HepG2 (cell line): Measurements from ENCODE around the gene STK4. TPM values are rescaled to one million over a fixed set of nuclear protein-coding genes. Genes with fewer than 3 reads are reported as not detected.
A peak's percentile ranks its signal among the peaks of the same experiment; 100 is the strongest.

ENCODE experiments used
- ATAC-seq: fragments of 200-7000 bp; cut with Tn5 transposase; 3 replicates; pipeline ENCODE4 v1.9.1; 2020; ENCODE audit warnings: mild to moderate bottlenecking, moderate library complexity
- BruUV-seq: library from RNA; stranded (reverse); fragments of 400-500 nt; replicated peaks from 2 replicates; lab custom pipeline; 2021; lab: Mats Ljungman, UMichigan
- CTCF ChIA-PET: fragments of 300-600 bp; formaldehyde crosslinking; extraction: SDS; loops from one replicate; lab custom pipeline; 2021; ENCODE audit warnings: low total read pairs, inconsistent platforms, low intra/inter-chr PET ratio; lab: Yijun Ruan, JAX
- POLR2A ChIA-PET: fragments of 350-600 bp; sonication (Branson Sonifier 250); formaldehyde crosslinking; loops from one replicate; lab custom pipeline; 2020; ENCODE audit warnings: antibody characterized with exemption, inconsistent platforms; lab: Yijun Ruan, JAX
- DNase-seq: peaks from one replicate; pipeline ENCODE4 v3.0.0-alpha.2; 2015; ENCODE audit warnings: low spot score
- FAIRE-seq: peaks from 3 replicates; lab custom pipeline; 2011; peaks lifted over from hg19 to GRCh38; lab: Jason Lieb, UNC
- H2AFZ ChIP-seq: one replicate; pipeline ENCODE4 v1.6.1; 2011; ENCODE audit warnings: low read length, inconsistent platforms
- H3K27ac ChIP-seq: fragments of 300-600 bp; 3 replicates; pipeline ENCODE4 v1.8.0; 2011; ENCODE audit warnings: mixed run types, mild to moderate bottlenecking, mixed read lengths, low read length, inconsistent platforms; ENCODE audit not compliant: insufficient read depth; ENCODE audit errors: extremely low read length
- H3K27me3 ChIP-seq, 2 experiments: fragments of 200-600 bp in 1 of 2; 2 replicates in 1 of 2; 3 replicates in 1 of 2; pipeline versions ENCODE4 v1.6.0 to v1.8.0; 2011; ENCODE audit warnings: low read length in 2 of 2, mild to moderate bottlenecking in 2 of 2, moderate library complexity in 2 of 2, inconsistent platforms in 1 of 2; ENCODE audit not compliant: insufficient read depth in 2 of 2, control insufficient read depth in 1 of 2
- H3K36me3 ChIP-seq, 2 experiments: fragments of 200-600 bp in 1 of 2; replicated peaks in 1 of 2; 2 replicates in 1 of 2; 3 replicates in 1 of 2; pipeline versions ENCODE4 v1.5.1 to v1.8.0; 2011; ENCODE audit warnings: low read length in 2 of 2, inconsistent platforms in 1 of 2; ENCODE audit not compliant: insufficient read depth in 2 of 2, control insufficient read depth in 1 of 2
- H3K4me1 ChIP-seq: 2 replicates; pipeline ENCODE4 v1.5.1; 2012; ENCODE audit warnings: low read length, inconsistent platforms; ENCODE audit not compliant: insufficient read depth
- H3K4me2 ChIP-seq: 2 replicates; pipeline ENCODE4 v1.6.0; 2011; ENCODE audit warnings: low read depth, low read length, inconsistent platforms
- H3K4me3 ChIP-seq, 3 experiments: fragments of 200-600 bp in 1 of 3; sonication (generic), shearing (Covaris generic) in 1 of 3; replicated peaks in 1 of 3; 2 replicates each; pipeline ENCODE4 v1.5.1; 2011 to 2016; ENCODE audit warnings: low read length in 3 of 3, inconsistent platforms in 2 of 3, low read depth in 2 of 3, mild to moderate bottlenecking in 2 of 3, control low read depth in 1 of 3, mixed read lengths in 1 of 3; ENCODE audit not compliant: insufficient read depth in 1 of 3
- H3K79me2 ChIP-seq: one replicate; pipeline ENCODE4 v1.6.1; 2011; ENCODE audit warnings: low read length, inconsistent platforms; ENCODE audit not compliant: insufficient read depth
- H3K9ac ChIP-seq: 2 replicates; pipeline ENCODE4 v1.6.0; 2011; ENCODE audit warnings: mild to moderate bottlenecking, low read depth, low read length, inconsistent platforms; ENCODE audit not compliant: insufficient read depth
- H3K9me3 ChIP-seq: 2 replicates; pipeline ENCODE4 v1.5.1; 2012; ENCODE audit warnings: mild to moderate bottlenecking, low read length
- H4K20me1 ChIP-seq: 2 replicates; pipeline ENCODE4 v1.6.0; 2011; ENCODE audit warnings: inconsistent platforms, mild to moderate bottlenecking, low read length, moderate library complexity; ENCODE audit not compliant: insufficient read depth
- E2F1 ChIP-seq: sonication (generic); formaldehyde crosslinking; IDR thresholded peaks from 2 replicates; pipeline ENCODE4 v1.5.0; 2020; ENCODE audit warnings: missing genetic modification reagents
- FOSL1 ChIP-seq: sonication (generic); formaldehyde crosslinking; IDR thresholded peaks from 2 replicates; pipeline ENCODE4 v1.9.0; 2021; ENCODE audit warnings: missing genetic modification reagents, borderline replicate concordance
- IRF2 ChIP-seq: IDR thresholded peaks from 2 replicates; pipeline ENCODE4 v1.6.1; 2018; ENCODE audit warnings: missing genetic modification reagents, missing compliant biosample characterization
- NFE2L2 ChIP-seq: fragments of 150-350 bp; IDR thresholded peaks from 2 replicates; pipeline ENCODE4 v1.6.1; 2014; ENCODE audit warnings: low read length
- NFKBIZ ChIP-seq: IDR thresholded peaks from 2 replicates; pipeline ENCODE4 v1.6.1; 2018; ENCODE audit warnings: missing genetic modification reagents, missing compliant biosample characterization
- PPARG ChIP-seq: conservative IDR thresholded peaks from 2 replicates; pipeline ENCODE4 v1.6.1; 2016; ENCODE audit warnings: missing biosample characterization, missing genetic modification reagents
- RXRB ChIP-seq: IDR thresholded peaks from 2 replicates; pipeline ENCODE4 v1.6.1; 2016; ENCODE audit warnings: borderline replicate concordance, missing genetic modification reagents, missing compliant biosample characterization
- ZNF12 ChIP-seq: sonication (generic); formaldehyde crosslinking; IDR thresholded peaks from 2 replicates; pipeline ENCODE4 v1.5.0; 2020; ENCODE audit warnings: missing genetic modification reagents
- ZNF619 ChIP-seq: sonication (generic); formaldehyde crosslinking; IDR thresholded peaks from 2 replicates; pipeline ENCODE4 v1.4.0; 2020; ENCODE audit warnings: mild to moderate bottlenecking, missing genetic modification reagents
- WGBS: methylation state at CpG from one replicate; pipeline ENCODE4 v1.1.6; 2017; ENCODE audit warnings: low lambda C conversion rate; 5-methylcytosine and 5-hydroxymethylcytosine counted together
- in situ Hi-C: cut with HindIII; loops from 2 replicates; pipeline ENCODE4 v1.10.0; 2017; ENCODE audit warnings: low pct_unique_long_range_greater_than_20kb; ENCODE audit not compliant: extremely low pct_ligation_motif_present
- intact Hi-C: fragments of 100-400 bp; cut with micrococcal nuclease; formaldehyde crosslinking; loops from one replicate; pipeline ENCODE4 v1.10.0; 2022; ENCODE audit not compliant: unreplicated experiment
- polyA plus RNA-seq, 8 experiments: library from polyadenylated mRNA; depleted of rRNA in 3 of 8; stranded (reverse) in 7 of 8; unstranded in 1 of 8; fragments of >200 nt; fragmentation: Illumina TruSeq in 4 of 8; extraction: Trizol in 4 of 8; gene quantifications; 2 replicates each; pipeline versions ENCODE4 v1.2.1 to v1.2.3, GENCODE V29; 2011 to 2016; ENCODE audit warnings: low read depth in 4 of 8, missing spikeins in 1 of 8, mixed read lengths in 1 of 8; ENCODE audit not compliant: insufficient read depth in 1 of 8
- total RNA-seq, 5 experiments: library from RNA; depleted of rRNA; stranded (reverse); fragments of >200 nt; fragmentation: Illumina TruSeq; extraction: Trizol; gene quantifications; 2 replicates each; pipeline ENCODE4 v1.2.3, GENCODE V29; 2016; ENCODE audit warnings: low read depth in 1 of 5
- TF ChIP-seq, protein P1 (sequence below): sonication (generic); formaldehyde crosslinking; IDR thresholded peaks from 2 replicates; pipeline ENCODE4 v1.4.0; 2020; ENCODE audit warnings: missing genetic modification reagents
- TF ChIP-seq, protein P2 (sequence below): sonication (generic); formaldehyde crosslinking; IDR thresholded peaks from 2 replicates; pipeline ENCODE4 v1.4.0; 2020; ENCODE audit warnings: low read depth, missing genetic modification reagents

STK4 gene
- total and polyA plus RNA-seq, 2 of the 13 experiments (the other 11 are each of a cell fraction or from before 2014, with no cell fraction given): 25.6 to 38.3 TPM

DNA sequence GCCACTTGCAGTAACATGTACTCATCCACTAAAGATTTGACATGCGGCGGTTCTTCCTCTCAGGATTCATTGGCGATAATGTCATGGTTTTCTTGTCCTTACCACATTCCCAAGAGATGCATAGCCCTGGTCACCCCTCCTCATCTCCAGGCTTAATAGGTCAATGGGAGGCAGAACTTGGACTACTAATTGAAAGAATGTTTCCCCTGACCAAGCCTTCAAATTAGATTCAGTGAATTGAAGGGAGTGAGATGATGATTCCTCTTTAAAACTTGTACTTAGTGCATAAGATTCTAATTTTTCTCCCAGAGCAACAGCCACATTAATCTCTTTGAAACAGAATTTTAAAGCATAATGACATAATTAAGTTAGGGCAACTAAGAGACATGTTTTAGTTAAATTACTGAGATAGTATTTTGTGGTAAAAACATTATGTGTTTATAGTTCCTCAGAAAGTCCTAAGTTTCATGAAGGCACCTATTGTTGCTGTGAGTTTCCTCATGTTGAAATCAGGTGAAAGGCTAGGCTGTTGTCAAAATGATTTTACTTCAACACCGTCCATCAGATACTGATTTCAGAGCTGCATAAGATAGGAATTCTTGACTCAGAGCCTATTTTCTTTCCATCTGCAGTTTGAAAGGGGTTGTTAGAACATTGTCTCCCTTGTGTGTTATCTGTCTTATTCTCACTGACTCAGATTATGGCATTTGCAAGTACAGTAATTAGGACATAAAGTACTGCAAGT, 48.5 kb downstream of the STK4 start:
- Histone ChIP-seq H3K4me1 (peaks cover 9% of the 10 kb centered on the region; the same call in 1 of the 2 replicates), H3K9me3 (no peaks in the 10 kb centered on the region), H3K27ac (peak overlapping the region; percentile 4), H3K79me2 (no peaks in the 10 kb centered on the region), H3K4me3 (no peak overlapping the region), H2AFZ (no peak overlapping the region), H4K20me1 (no peaks in the 10 kb centered on the region), H3K36me3 (peaks cover 4 to 43% of the 10 kb centered on the region in 2 experiments; a peak in 4 of 5 replicates), H3K4me2 (no peak overlapping the region), H3K27me3 (no peaks in the 10 kb centered on the region), H3K9ac (no peak overlapping the region)
- TF ChIP-seq RXRB (0 out of 2 replicates have a peak, but pooled peaks have one; percentile 25), IRF2 (no peak), PPARG (CRISPR knock-in tag) (peak; percentile 60)
- intact Hi-C loops (loop anchor here (5.0 kb wide), 1 partner anchor 97 kb away; no protein-coding TSS in a partner anchor), in situ Hi-C loops (loop anchor here (10.0 kb wide), 1 partner anchor 280 kb away; no protein-coding TSS in a partner anchor)
- WGBS: 91% methylated on average over 4 of the region's 4 CpGs
- BruUV-seq: no TSS peak
- POLR2A ChIA-PET: no interaction called here
- FAIRE-seq (no peak), DNase-seq (no peak), ATAC-seq (no peak)
- CTCF ChIA-PET: no interaction called here

- 93% methylated on average over 5 of the region's 5 CpGs for WGBS
- H3K9me3 ChIP-seq: no peaks in the 10 kb centered on the region
- H4K20me1 ChIP-seq: no peaks in the 10 kb centered on the region
- no peak overlapping the region for H3K27ac ChIP-seq
- ATAC-seq: no peak
- FAIRE-seq: no peak
- in situ Hi-C loops (loop anchor here (10.0 kb wide), 1 partner anchor 279 kb away; no protein-coding TSS in a partner anchor), intact Hi-C loops (no loop called here)
- H3K4me3 ChIP-seq: no peak overlapping the region
- no peaks in the 10 kb centered on the region for H3K79me2 ChIP-seq
- no peak overlapping the region for H3K9ac ChIP-seq
- POLR2A ChIA-PET: no interaction called here
- H3K4me2 ChIP-seq: no peak overlapping the region
- CTCF ChIA-PET: no interaction called here
- peaks cover 4 to 49% of the 10 kb centered on the region in 2 experiments; a peak in 4 of 5 replicates for H3K36me3 ChIP-seq
- H3K4me1 ChIP-seq: peaks cover 9% of the 10 kb centered on the region; the same call in 1 of the 2 replicates
- no TSS peak for BruUV-seq
- H3K27me3 ChIP-seq: no peaks in the 10 kb centered on the region
- no peak overlapping the region for H2AFZ ChIP-seq
- no peak for DNase-seq
- TF ChIP-seq, protein P1, sequence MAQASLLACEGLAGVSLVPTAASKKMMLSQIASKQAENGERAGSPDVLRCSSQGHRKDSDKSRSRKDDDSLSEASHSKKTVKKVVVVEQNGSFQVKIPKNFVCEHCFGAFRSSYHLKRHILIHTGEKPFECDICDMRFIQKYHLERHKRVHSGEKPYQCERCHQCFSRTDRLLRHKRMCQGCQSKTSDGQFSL (CRISPR knock-in tag): no peak
- TF ChIP-seq NFE2L2 (no peak), E2F1 (CRISPR knock-in tag) (no peak), NFKBIZ (CRISPR knock-in tag) (no peak), ZNF12 (CRISPR knock-in tag) (no peak), FOSL1 (CRISPR knock-in tag) (no peak), ZNF619 (CRISPR knock-in tag) (no peak)
- TF ChIP-seq, protein P2, sequence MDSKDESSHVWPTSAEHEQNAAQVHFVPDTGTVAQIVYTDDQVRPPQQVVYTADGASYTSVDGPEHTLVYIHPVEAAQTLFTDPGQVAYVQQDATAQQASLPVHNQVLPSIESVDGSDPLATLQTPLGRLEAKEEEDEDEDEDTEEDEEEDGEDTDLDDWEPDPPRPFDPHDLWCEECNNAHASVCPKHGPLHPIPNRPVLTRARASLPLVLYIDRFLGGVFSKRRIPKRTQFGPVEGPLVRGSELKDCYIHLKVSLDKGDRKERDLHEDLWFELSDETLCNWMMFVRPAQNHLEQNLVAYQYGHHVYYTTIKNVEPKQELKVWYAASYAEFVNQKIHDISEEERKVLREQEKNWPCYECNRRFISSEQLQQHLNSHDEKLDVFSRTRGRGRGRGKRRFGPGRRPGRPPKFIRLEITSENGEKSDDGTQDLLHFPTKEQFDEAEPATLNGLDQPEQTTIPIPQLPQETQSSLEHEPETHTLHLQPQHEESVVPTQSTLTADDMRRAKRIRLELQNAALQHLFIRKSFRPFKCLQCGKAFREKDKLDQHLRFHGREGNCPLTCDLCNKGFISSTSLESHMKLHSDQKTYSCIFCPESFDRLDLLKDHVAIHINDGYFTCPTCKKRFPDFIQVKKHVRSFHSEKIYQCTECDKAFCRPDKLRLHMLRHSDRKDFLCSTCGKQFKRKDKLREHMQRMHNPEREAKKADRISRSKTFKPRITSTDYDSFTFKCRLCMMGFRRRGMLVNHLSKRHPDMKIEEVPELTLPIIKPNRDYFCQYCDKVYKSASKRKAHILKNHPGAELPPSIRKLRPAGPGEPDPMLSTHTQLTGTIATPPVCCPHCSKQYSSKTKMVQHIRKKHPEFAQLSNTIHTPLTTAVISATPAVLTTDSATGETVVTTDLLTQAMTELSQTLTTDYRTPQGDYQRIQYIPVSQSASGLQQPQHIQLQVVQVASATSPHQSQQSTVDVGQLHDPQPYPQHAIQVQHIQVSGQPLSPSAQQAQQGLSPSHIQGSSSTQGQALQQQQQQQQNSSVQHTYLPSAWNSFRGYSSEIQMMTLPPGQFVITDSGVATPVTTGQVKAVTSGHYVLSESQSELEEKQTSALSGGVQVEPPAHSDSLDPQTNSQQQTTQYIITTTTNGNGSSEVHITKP (CRISPR knock-in tag): no peak
Measured at GRCh38 chr20:45016089-45016671, 49.9 kb downstream of the STK4 start.
